Upper lobe of right lung (tissue), 1 donor: ENCODE measurements around the gene PCBP2. TPM values are rescaled to one million over a fixed set of nuclear protein-coding genes. Genes with fewer than 3 reads are reported as not detected.

Experiments
- ATAC-seq: fragments of 200-7000 bp; cut with Tn5 transposase; one replicate; pipeline ENCODE4 v1.9.1; 2020; ENCODE audit warnings: mild to moderate bottlenecking, moderate library complexity
- DNase-seq: peaks from one replicate; pipeline ENCODE4 v3.0.0-alpha.2; 2020
- H3K27ac ChIP-seq: fragments of 200-600 bp; one replicate; pipeline ENCODE4 v1.8.0; 2022
- H3K27me3 ChIP-seq: fragments of 200-600 bp; one replicate; pipeline ENCODE4 v1.8.0; 2022; ENCODE audit warnings: mild to moderate bottlenecking
- H3K36me3 ChIP-seq: fragments of 200-600 bp; one replicate; pipeline ENCODE4 v1.8.0; 2022
- H3K4me1 ChIP-seq: fragments of 200-600 bp; one replicate; pipeline ENCODE4 v1.8.0; 2022
- H3K4me3 ChIP-seq: fragments of 200-600 bp; one replicate; pipeline ENCODE4 v1.8.0; 2022; ENCODE audit warnings: mild to moderate bottlenecking
- H3K9me3 ChIP-seq: fragments of 200-600 bp; one replicate; pipeline ENCODE4 v1.8.0; 2022
- CTCF ChIP-seq: fragments of 200-600 bp; IDR thresholded peaks from one replicate; pipeline ENCODE4 v1.8.0; 2022; ENCODE audit warnings: antibody characterized with exemption
- intact Hi-C: fragments of 100-400 bp; cut with DNase I; formaldehyde crosslinking; loops from one replicate; pipeline ENCODE4 v1.11.0; 2022
- total RNA-seq: library from RNA; stranded (reverse); fragmentation: NEBNext Ultra II Directional; extraction: Animal tissue kit (Norgen Biotek cat#: 25700); gene quantifications from one replicate; pipeline ENCODE4 v1.2.1, GENCODE V29; 2021
- donor health status: DM: no; HTN: yes; CAD: no; lungs with severe emphysema.

PCBP2 gene
- total RNA-seq, 1 donor from 2014 or later: 727 TPM

- no peaks in the 10 kb centered on the region for H3K9me3 ChIP-seq
- H3K36me3 ChIP-seq: peaks cover 100% of the 10 kb centered on the region
- no peak for TF ChIP-seq CTCF
- no peaks in the 10 kb centered on the region for H3K27me3 ChIP-seq
- no peaks in the 10 kb centered on the region for H3K4me1 ChIP-seq
- no peak overlapping the region for H3K27ac ChIP-seq
- DNase-seq (peak; percentile 31), ATAC-seq (no peak)
- no peak overlapping the region for H3K4me3 ChIP-seq
- intact Hi-C loops: no loop called here
Measured at GRCh38 chr12:53466640-53467039, 14.7 kb downstream of the PCBP2 start.

- H3K36me3 ChIP-seq: peaks cover 100% of the 10 kb centered on the region
- H3K4me1 ChIP-seq: no peaks in the 10 kb centered on the region
- no peak overlapping the region for H3K27ac ChIP-seq
- intact Hi-C loops: no loop called here
- DNase-seq (no peak), ATAC-seq (no peak)
- no peak overlapping the region for H3K4me3 ChIP-seq
- H3K27me3 ChIP-seq: no peaks in the 10 kb centered on the region
- TF ChIP-seq CTCF: no peak
- no peaks in the 10 kb centered on the region for H3K9me3 ChIP-seq
Measured at GRCh38 chr12:53467082-53467481, 15.2 kb downstream of the PCBP2 start.

GRCh38 chr12:53467880-53468279, 16.0 kb downstream of the PCBP2 start:
- ATAC-seq (no peak), DNase-seq (peak; percentile 38)
- intact Hi-C loops: no loop called here
- H3K4me3 ChIP-seq: no peak overlapping the region
- H3K9me3 ChIP-seq: no peaks in the 10 kb centered on the region
- peaks cover 100% of the 10 kb centered on the region for H3K36me3 ChIP-seq
- no peak overlapping the region for H3K27ac ChIP-seq
- no peak for TF ChIP-seq CTCF
- H3K4me1 ChIP-seq: peaks cover 3% of the 10 kb centered on the region
- no peaks in the 10 kb centered on the region for H3K27me3 ChIP-seq

- Histone ChIP-seq H3K9me3 (no peaks in the 10 kb centered on the region), H3K27me3 (no peaks in the 10 kb centered on the region), H3K4me1 (peaks cover 7% of the 10 kb centered on the region), H3K36me3 (peaks cover 100% of the 10 kb centered on the region), H3K4me3 (no peak overlapping the region), H3K27ac (no peak overlapping the region)
- DNase-seq (no peak), ATAC-seq (no peak)
- TF ChIP-seq CTCF: no peak
- intact Hi-C loops: no loop called here
Measured at GRCh38 chr12:53468282-53468681, 16.4 kb downstream of the PCBP2 start.

- Histone ChIP-seq H3K4me3 (no peak overlapping the region), H3K36me3 (peaks cover 100% of the 10 kb centered on the region), H3K27ac (no peak overlapping the region), H3K9me3 (no peaks in the 10 kb centered on the region), H3K4me1 (peaks cover 24% of the 10 kb centered on the region), H3K27me3 (no peaks in the 10 kb centered on the region)
- no peak for TF ChIP-seq CTCF
- DNase-seq (no peak), ATAC-seq (no peak)
- intact Hi-C loops: no loop called here
Measured at GRCh38 chr12:53472056-53472582, 20.2 kb downstream of the PCBP2 start.

- Histone ChIP-seq H3K9me3 (no peaks in the 10 kb centered on the region), H3K36me3 (peaks cover 100% of the 10 kb centered on the region), H3K4me3 (no peak overlapping the region), H3K27me3 (no peaks in the 10 kb centered on the region), H3K4me1 (peaks cover 24% of the 10 kb centered on the region), H3K27ac (peak overlapping the region; percentile 17)
- ATAC-seq (no peak), DNase-seq (no peak)
- TF ChIP-seq CTCF: no peak
- intact Hi-C loops: no loop called here
Measured at GRCh38 chr12:53474077-53474476, 22.2 kb downstream of the PCBP2 start.
